ENCODE measurements around the gene NEBL. TPM values are rescaled to one million over a fixed set of nuclear protein-coding genes. Genes with fewer than 3 reads are reported as not detected.

NEBL gene
- total RNA-seq, result 0.65 and 1.7 TPM in 2 replicates

GRCh38 chr10:20897146-20897825 lies at the start of gene NEBL:
Gene NEBL (minus strand): TSS chr10:20897311. CDS start chr10:20897205, 106 bp downstream.

Data from epithelial cell of umbilical artery (primary cell).